Superior temporal gyrus (tissue), 1 donor: ENCODE measurements around the gene ABHD16A.

ENCODE experiments used
- DNase-seq: peaks from one replicate; pipeline ENCODE4 v3.0.0-alpha.2; 2016; ENCODE audit errors: extremely low spot score

The ABHD16A gene

DNA sequence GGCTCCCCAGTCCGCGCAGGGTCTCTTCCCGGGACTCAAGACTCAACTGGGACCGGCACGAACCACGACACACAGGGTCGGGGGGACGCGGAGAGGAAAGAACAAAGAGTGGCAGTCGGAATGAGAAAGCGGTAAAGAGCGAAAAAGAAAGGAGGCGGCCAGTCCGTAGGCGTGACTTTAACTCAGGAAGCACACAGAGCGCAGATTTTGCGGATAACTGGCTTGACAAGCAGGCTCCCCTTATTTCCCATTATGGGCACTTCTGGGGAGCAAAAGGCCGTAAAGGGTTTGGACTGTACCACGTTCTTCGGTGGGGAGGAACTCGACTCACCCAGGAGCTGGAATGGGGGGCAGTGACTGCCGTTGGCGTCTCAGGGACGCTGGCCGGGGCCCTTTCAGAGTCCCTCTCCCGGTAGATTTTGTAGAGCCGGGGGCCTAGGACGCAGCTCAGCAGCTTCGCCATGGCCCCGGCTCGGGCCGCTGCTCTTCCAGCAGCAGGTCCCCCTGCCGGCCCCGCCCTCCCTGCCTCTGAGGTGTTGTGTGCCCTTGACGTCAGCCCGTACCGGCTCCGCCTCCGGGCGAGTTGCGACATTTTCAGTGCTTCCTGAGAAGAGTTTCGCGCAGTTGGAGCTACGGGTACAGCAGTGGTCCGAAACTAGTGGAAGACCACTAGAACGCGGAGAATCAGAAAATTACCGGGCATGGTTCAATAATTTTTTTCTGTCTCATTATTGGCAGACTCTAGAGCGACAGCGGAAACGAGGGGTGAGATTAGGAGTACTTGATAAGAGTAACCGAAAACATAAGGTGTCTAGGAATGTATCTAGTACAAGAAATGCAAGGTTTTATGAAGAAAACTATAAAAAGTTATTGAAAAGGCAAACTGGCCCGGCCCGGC, at the start of gene ABHD16A:
TSS of gene ABHD16A (minus strand) at position 506 of the 898 bp plus-strand sequence. CDS start at position 463, 43 bp downstream.
- DNase-seq: peak; percentile 98

DNA sequence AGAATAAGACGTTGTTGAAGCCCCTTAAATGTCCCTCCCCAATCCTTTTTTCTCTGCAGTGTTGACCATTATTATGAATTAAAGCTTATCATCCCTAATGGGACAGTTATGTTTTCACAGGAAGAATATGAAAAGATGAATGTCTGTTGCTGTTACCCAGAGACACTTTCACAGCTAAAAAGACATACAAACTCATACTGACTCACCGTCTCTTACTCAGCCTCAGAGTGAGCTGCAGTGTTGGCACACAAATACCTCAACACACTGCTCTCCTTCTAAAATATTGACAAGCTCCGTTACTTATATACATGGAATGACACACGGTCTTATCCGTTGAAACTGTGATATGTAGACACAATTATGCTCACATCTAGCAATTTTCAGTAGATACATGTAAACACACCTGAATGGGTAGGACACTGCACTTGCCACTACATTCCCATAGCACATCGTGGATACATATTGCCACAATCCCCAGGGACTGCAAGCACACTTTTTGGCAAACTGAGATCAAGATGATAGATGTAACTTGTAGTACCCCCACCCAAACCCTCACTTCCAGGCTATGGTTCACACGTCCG, 49.7 kb upstream of the ABHD16A start:
- DNase-seq: no peak

DNA sequence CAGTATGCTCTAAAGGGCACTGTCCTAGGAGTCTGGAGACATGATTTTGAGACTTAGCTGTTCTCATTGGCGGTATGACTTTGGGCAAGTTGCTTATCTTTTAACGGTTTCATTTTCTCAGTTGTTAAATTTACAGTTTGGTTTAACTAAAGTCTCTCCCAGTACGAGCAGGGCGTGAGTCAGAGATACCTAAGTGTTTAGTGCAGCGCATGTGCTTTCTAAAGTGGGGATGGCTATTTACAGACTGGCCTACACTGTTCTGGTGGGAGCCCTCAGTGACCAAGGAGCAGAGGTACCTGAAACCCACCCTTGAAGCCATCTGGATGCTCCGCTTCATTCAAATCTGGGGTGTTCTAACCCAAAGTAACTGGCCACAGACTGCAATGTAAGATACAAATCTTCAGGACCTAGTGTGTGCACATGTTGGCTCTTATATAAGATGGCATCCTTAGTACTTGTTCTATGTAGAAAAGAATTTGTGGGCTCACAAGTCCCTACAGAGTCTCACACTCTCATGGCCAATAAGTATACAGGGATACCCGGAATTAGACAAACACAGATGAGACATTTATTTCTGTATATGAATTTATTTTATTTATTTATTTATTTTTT, 47.4 kb upstream of the ABHD16A start:
- no peak for DNase-seq

DNA sequence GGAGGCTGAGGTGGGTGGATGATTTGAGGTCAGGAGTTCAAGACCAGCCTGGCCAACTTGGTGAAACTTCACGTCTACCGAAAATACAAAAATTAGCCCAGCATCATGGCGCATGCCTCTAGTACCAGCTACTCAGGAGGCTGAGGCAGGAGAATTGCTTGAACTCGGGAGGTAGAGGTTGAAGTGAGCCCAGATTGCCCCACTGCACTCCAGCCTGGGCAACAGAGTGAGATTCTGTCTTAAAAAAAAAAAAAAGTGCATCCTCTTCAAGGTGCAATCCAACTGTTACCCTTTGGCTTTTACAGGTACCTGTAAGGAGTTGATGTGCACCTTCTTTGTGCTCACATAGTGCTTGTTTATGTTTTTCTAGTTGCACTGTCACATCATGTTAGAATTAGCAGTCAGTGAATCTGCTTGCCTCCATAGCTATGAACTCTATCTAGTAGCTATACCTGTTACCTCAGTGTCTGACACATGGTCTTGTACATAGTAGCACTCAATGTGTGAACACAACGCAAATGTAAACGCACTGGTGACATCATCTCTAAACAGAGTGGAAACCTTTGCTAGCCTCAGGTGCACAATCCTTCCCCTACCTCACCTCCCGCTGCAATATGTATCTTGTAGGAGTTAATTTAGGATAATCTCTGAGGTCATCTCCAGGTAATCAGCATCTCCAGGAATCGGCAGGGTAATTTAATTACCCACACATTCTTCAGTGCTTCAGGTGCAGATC, 46.3 kb upstream of the ABHD16A start:
- no peak for DNase-seq

DNA sequence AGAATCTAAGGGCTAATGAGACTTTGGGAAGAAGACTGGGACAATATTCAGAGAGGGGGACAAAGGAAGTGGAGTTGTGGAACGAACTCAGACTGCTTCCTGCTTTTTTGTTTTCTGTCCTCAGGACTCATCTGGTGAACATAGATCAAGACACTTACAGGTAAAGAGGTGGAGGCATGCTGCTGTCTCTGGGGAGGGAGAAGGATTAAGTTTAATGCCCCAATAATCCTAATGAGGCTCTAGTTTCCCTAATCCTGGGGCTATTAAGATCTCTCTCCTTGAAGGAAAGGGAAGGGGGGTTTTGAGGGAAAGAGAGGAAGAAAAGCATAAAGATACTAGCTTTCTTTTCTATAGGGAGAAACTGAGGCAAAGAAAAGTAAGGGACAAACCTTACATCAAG, 41.3 kb upstream of the ABHD16A start:
- DNase-seq: no peak

DNA sequence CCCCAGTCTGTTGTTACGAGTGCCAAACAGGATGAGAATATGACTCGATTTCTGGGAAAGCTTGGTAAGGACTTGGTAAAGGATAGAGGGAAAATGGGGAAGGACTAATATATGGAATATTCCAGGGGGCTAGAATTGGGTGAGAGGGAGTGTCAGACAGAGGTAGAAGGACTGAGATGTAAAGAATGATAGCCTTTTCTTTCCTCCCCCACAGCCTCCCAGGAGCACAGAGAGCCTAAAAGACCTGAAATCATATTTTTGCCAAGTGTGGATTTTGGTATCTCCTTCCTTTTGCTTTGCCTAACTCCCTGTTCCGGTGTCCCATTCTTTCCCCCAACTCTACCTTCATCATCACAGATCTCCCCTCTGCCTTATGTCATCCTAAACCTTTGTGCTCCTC, 39.8 kb upstream of the ABHD16A start:
- DNase-seq: no peak

DNA sequence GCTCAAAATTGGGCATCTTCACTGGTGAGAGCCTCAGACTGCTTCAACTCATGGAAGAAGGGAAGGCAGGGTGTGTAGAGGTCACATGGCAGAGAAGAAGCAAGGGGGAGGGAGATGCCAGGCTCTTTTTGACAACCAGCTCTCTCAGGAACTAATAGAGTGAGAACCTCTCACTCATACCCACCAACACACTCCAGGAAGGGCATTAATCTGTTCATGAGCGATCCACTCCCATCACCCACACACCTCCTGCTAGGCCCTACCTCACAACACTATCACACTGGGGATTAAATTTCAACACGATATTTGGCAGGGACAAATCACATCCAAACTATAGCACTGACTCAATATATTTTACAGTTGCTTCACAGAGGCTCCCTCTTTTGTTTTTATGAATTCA, 38.7 kb upstream of the ABHD16A start:
- no peak for DNase-seq

DNA sequence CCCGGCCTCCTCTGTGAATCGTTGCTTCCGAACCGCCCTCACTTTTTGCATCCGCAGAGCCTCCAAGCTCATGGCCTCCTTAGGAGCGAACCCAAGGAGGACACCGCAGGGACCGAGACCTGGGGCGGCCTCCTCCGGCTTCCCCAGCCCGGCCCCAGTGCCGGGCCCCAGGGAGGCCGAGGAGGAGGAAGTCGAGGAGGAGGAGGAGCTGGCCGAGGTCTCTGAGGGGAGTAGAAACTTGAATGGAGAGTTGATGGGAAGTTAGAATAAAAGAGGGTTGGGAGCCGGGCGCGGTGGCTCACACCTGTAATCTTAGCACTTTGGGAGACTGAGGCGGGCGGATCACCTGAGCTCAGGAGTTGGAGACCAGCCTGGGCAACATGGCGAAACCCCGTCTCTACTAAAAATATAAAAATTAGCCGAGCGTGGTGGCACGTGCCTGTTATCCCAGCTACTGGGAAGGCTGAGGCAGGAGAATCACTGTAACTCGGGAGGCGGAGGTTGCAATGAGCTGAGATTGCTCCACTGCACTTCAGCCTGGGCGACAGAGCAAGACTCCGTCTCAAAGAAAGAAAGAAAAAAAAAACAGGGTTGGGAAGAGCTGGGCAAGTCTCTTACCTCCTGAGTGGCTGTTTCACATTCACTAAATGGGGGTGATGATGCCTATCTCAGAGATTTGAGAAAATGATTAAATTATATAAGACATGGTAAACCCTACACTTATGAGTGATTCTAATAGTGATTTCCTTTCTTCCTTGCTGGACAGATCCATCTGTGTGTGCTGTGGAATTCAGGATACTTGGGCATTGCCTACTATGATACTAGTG, 37.5 kb upstream of the ABHD16A start:
- DNase-seq: no peak

DNA sequence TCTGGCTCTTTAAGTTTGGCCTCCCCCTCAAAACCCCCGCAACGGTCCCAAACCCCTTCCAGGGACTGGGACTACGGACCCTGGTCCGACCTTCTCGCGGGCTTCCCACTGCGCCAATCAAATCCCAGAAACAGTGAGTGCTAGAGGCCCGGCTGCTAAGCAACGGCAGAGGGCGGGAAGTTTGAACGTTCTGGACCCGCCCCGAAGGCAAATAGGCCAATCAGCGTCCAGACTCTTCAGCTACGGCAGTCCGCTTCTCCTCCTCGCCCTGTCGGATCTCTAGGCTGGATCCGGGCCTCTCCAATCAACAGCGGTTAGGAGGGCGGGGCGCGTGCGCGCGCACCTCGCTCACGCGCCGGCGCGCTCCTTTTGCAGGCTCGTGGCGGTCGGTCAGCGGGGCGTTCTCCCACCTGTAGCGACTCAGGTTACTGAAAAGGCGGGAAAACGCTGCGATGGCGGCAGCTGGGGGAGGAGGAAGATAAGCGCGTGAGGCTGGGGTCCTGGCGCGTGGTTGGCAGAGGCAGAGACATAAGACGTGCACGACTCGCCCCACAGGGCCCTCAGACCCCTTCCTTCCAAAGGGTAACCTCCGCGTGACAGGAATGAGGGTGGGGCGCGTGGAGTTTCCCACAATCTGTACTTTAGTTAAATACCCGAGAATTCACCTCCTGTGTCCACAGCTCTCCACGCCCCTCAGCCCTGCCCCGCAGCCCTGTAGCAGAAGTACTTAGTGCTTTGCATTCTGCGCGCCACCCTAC, 36.7 kb upstream of the ABHD16A start, which contains the start of gene MSH5:
TSS of gene MSH5 (plus strand) at position 367 of the 758 bp plus-strand sequence. CDS start 462 bp downstream, outside the sequence.
- DNase-seq: peak; percentile 100

DNA sequence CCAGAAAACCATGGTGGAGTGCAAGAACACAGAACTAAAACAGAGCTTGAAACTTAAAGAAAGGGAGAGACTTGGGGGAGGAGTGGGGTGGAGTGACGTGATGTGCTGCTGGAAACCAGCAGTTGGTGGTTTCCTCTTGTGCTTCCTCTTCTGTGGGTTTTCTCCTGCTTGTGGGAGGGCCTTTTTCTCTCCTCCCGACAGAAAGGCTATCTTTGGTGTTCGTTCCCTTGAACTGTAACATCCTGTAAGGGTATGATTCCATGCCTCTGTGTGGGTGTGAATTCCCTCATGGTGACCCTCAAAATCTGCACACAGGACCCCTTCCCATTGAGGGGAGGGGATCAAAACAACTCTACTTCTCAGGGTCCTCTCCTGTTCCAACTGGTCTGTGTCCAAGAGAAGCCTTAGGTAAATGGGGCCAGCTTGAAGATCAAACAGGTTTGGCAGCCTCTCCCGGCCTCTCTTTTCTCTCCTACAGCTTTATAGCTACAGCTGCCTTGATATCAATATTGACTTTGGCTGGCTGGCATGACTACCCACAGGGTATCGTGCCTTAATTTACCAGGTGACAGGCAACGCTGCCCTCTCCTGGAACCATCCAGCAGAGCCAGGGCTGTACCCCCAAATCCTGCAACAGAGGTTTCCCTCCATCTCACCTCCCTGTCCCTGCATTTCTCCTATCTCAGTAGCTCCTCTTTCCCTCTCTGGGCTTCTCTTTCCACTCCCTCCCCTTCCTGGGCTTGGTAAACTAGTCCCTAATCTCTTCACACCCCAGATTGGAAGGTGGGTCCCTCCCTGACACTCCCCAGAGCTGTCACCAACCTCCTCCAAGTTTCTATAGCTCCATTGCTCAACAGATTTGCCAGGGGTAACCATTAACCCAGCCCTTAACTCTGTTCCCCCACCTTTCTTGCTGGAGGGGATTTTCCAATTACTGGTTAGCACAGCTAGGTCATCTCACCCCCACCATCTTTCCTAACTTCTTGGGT, 35.2 kb upstream of the ABHD16A start:
- DNase-seq: no peak

DNA sequence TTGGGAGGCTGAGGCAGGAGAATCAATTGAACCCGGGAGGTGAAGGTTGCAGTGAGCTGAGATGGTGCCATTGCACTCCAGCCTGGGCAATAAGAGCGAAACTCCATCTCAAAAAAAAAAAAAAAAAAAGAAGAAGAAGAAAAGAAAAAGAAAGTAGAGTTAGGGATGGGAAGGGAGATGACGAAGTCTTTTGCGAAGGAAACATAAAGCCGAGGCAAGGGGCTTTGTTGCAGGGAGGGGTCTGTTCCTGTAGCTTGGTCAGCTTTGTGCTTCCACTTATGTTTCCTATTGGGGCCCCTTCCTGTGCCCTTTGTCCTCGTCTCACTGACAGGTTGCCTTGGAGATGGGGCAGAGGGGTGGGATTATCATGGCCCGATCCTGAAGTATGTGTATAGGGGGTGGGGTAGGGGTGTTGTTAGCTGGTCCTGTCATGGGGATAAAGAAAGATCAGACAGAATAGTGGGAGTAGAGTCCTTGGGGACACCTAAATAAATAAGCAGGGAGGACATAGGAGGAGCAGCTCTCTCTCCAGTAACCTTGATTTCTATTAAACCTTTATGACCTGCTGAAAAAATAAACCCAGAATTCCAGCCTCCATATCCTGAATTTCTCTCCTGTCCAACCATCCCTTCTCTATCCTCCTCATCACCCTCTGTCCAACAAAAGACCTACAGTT, 34.3 kb upstream of the ABHD16A start:
- no peak for DNase-seq

DNA sequence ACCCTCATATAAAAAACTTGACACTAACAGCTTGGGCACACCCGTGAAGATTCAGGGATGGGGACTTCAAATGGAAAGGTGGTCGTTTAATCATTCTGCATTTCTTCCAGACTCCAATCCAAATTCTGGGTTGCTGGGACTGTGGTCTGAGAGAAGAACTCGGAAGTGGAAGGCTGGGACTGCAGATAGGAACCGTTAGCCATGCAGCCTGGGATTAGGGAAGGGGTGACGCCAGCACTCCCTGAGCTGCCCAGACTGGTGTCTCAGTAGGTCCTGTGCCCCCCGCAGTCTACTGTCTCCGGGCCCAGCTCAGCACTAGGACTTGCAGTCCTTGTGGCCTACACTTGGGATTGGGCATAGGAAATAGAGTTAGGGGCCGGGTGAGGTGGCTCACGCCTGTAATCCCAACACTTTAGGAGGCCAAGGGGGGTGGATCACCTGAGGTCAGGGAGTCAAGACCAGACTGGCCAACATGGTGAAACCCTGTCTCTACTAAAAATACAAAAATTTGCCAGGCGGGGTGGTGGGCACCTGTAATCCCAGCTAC, 33.7 kb upstream of the ABHD16A start:
- DNase-seq: no peak

DNA sequence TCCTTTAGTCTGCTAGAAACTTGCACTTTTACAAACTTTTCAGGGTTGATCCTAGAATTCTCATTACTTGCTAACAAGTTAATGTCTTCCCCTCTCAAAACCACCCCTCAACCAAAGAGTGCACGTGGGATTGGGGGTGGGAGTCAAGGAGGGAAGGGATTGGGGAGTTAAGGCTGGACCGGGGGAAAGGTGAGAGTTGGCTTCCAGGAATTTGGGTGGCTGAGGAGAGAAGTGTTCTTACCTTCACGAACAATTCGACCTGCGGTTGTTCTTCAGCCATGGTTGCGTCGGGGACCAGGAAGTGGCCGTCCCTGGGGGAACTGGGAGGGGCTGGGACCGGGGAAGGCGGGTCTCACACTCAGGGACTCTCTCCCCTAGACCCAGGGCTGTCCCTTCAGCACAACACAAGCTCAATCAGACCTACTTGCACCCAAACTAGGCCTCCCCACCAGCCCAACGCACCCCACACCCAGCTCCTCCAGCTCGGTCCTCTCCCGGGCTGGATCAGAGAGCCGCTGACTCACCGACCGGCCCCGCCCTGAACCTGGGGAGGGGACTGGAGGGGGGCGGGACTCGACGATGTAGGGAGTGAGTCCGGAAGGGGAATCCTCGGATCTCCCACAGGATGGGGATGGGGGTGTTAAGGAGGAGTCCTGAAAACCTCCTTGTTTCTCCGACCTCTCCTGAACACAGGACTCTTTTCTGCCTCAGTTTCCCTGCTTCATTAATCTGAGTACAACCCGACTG, 33.1 kb upstream of the ABHD16A start, which contains the start of gene CLIC1:
TSS of gene CLIC1 (minus strand) at position 510 of the 747 bp plus-strand sequence. CDS start at position 280, 230 bp downstream.
- no peak for DNase-seq

DNA sequence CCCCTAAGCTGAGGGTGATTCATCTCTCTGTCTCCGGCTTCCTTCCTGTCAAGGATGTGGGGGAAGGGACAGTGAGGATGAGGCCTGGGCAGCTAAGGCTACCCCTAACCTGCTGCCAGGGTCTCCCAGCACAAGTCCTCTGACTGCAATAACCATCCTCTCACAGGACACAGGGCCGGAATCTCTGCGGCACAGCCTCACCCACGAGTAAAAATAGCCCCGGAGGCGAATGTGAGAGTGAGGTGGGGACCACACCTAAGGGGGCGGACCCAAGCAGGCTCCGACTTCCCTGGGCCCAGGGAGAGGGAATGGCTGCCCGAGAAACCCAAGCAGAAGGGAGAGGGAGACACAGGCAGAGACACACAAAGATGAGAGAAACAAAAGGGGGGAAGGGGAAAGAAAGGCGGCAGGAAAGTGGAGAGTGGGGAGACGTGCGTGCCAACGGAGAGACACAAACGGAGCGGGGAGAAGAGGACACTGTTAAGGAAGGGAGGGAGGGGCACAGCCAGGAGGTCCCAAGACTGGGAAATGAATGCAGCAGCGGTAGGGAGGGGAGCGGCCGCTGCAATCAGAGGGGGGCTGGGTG, 31.8 kb upstream of the ABHD16A start:
- no peak for DNase-seq

DNA sequence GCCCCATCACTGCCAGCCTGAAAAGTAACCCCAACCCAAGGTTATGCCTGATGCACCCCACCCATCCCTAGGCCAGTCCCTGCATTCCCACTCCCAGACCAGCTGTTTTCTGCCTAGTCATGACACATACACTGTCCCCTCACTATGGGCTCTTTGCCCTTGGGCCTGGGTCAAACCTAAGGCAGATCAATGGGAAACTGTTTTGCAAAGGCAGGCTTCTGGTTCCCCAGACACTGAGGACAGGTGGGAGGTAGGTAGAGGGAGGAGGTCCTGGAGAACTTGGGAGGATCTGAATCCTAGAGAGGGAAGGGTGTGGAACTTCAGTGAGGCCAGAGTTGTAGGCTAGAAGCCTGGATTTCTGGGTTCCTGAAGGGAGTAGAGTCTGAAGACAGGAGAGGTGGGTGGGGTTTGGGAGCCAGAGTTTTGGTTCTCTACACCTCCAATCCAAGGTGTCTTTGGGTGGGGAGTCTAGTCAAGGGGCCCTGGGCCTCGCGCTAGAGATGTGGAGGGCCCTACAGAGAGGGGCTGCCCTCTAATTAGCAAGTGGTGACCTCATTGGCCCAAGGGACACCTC, 31.2 kb upstream of the ABHD16A start:
- DNase-seq: no peak

DNA sequence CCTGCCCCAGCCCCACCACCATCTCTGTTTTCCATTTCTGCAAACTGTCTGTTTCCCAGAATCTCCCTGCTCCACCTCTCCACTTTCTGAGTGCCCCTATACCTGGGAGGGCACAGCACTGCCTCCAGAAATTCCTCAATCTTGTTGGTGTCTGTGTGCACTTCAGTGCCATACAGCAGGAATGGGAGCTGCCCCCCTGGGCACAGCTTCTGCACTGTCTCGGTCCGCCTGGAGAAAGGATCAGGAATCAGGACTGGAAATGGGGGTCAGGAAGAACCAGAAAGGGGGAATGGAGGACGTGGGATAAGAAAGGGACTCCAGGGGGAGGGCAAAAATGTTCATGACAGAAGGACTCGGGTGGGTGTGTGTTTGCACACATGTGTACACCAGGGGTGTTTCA, 30.6 kb upstream of the ABHD16A start:
- no peak for DNase-seq

DNA sequence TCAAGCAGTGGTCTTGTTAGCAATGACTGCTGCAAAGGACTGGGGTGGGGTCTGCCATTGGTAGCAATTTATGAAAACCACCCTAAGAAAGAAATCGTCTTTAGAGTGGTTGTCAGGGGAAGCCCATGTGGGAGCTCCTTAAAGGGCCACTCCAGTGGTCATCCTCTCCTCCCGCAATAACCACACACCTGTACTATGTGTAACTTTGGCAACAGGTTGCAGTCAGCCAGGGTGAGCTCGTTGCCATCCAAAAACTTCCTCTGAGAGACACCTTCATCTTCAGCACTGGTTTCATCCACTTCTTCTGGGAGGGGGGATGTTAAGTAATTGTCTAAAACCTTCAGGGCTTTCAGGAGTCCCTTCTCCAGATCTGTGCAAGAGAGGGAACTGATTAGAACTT, 28.9 kb upstream of the ABHD16A start:
- no peak for DNase-seq
